Mesendoderm (in vitro differentiated cells): ENCODE results near the gene OSBPL6.

ENCODE experiments used
- DNase-seq: peaks from one replicate; pipeline ENCODE4 v3.0.0; 2013
- H2AK5ac ChIP-seq: 2 replicates; pipeline ENCODE4 v1.6.1; 2013; ENCODE audit warnings: low read length, inconsistent platforms
- H2BK120ac ChIP-seq: 2 replicates; pipeline ENCODE4 v1.6.1; 2013; ENCODE audit warnings: low read depth, mild to moderate bottlenecking, low read length, moderate library complexity, mixed read lengths
- H2BK15ac ChIP-seq: replicated peaks from 2 replicates; pipeline ENCODE4 v1.6.1; 2013; ENCODE audit warnings: low read depth, mild to moderate bottlenecking, moderate library complexity
- H2BK5ac ChIP-seq: 2 replicates; pipeline ENCODE4 v1.6.1; 2013; ENCODE audit warnings: low read length, inconsistent platforms
- H3K18ac ChIP-seq: 2 replicates; pipeline ENCODE4 v1.6.1; 2013; ENCODE audit warnings: mild to moderate bottlenecking, low read length, mixed read lengths
- H3K23ac ChIP-seq: one replicate; pipeline ENCODE4 v1.6.1; 2013; ENCODE audit warnings: low read length
- H3K27ac ChIP-seq: 2 replicates; pipeline ENCODE4 v1.5.1; 2013; ENCODE audit warnings: low read depth, mild to moderate bottlenecking, inconsistent platforms, low read length, moderate library complexity
- H3K27me3 ChIP-seq: 2 replicates; pipeline ENCODE4 v1.6.1; 2013; ENCODE audit warnings: low read length, control low read depth, mild to moderate bottlenecking, inconsistent platforms; ENCODE audit not compliant: insufficient read depth, poor library complexity
- H3K36me3 ChIP-seq: 2 replicates; pipeline ENCODE4 v1.6.1; 2013; ENCODE audit warnings: low read length, inconsistent platforms; ENCODE audit not compliant: control insufficient read depth, insufficient read depth
- H3K4ac ChIP-seq: one replicate; pipeline ENCODE4 v1.6.1; 2013; ENCODE audit warnings: low read depth, mild to moderate bottlenecking, low read length, moderate library complexity
- H3K4me1 ChIP-seq: 2 replicates; pipeline ENCODE4 v1.6.1; 2013; ENCODE audit warnings: low read depth, low read length, inconsistent platforms; ENCODE audit not compliant: control insufficient read depth
- H3K4me2 ChIP-seq: 2 replicates; pipeline ENCODE4 v1.6.1; 2013; ENCODE audit warnings: low read length
- H3K4me3 ChIP-seq: 2 replicates; pipeline ENCODE4 v1.5.1; 2013; ENCODE audit warnings: mild to moderate bottlenecking, low read length
- H3K56ac ChIP-seq: one replicate; pipeline ENCODE4 v1.6.1; 2013; ENCODE audit warnings: low read length
- H3K79me1 ChIP-seq: 2 replicates; pipeline ENCODE4 v1.6.1; 2013; ENCODE audit warnings: low read length, inconsistent platforms
- H3K79me2 ChIP-seq: 2 replicates; pipeline ENCODE4 v1.6.1; 2013; ENCODE audit warnings: mild to moderate bottlenecking, low read length; ENCODE audit not compliant: control insufficient read depth, insufficient read depth
- H3K9ac ChIP-seq: 2 replicates; pipeline ENCODE4 v1.6.1; 2013; ENCODE audit warnings: low read length, inconsistent platforms
- H4K5ac ChIP-seq: one replicate; pipeline ENCODE4 v1.6.1; 2013; ENCODE audit warnings: low read length
- H4K8ac ChIP-seq: one replicate; pipeline ENCODE4 v1.6.1; 2013; ENCODE audit warnings: low read depth, mild to moderate bottlenecking, control low read depth, low read length, moderate library complexity
- WGBS: extraction: QIAGEN DNeasy Blood & Tissue Kit; methylation state at CpG from one replicate; pipeline ENCODE4 v1.1.7; 2013; ENCODE audit warnings: low lambda C conversion rate, missing lambda C conversion rate; ENCODE audit not compliant: insufficient coverage; ENCODE audit errors: extremely low coverage; 5-methylcytosine and 5-hydroxymethylcytosine counted together

OSBPL6 gene

DNA sequence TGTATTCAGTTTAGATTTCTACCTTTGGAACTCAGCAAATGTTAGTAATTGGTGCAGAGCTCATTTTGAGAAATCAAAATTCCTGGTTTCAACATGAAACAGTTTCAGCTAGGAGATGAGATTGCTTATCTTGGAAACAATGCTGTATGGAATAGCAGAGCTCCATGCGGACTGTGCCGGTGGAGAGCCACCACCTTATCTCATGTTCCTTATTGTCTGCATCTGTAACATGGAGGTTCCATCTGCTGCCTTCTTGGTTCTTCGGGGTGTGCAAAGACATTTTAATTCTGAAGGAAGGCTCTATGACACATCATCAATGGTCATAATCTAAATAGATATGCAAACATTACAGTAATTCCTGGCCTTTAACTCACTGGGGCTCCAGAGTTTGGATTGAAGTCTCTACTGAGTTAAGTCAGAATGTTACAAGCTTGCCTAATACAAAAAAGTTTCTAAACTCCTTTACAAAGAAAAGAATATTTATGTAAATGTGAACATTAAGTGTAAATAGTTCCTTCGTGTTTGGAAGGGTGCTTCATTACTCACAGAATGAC, 191.4 kb downstream of the OSBPL6 start:
- H3K4me2 ChIP-seq: no peak overlapping the region
- H3K79me1 ChIP-seq: no peaks in the 10 kb centered on the region
- H3K27ac ChIP-seq: no peak overlapping the region
- H3K18ac ChIP-seq: no peak overlapping the region
- no peak overlapping the region for H4K5ac ChIP-seq
- H3K27me3 ChIP-seq: no peaks in the 10 kb centered on the region
- H3K4me1 ChIP-seq: peaks cover 17% of the 10 kb centered on the region
- no peak overlapping the region for H3K9ac ChIP-seq
- H3K4ac ChIP-seq: no peak overlapping the region
- H3K36me3 ChIP-seq: no peaks in the 10 kb centered on the region
- no peak overlapping the region for H2BK120ac ChIP-seq
- no peak overlapping the region for H3K4me3 ChIP-seq
- no peak overlapping the region for H2BK15ac ChIP-seq
- no CpG with 5 or more reads among the region's 4 CpGs for WGBS
- H3K23ac ChIP-seq: no peak overlapping the region
- no peak overlapping the region for H2AK5ac ChIP-seq
- H3K79me2 ChIP-seq: no peaks in the 10 kb centered on the region
- DNase-seq: peak; percentile 47
- H2BK5ac ChIP-seq: no peak overlapping the region
- no peak overlapping the region for H3K56ac ChIP-seq
- H4K8ac ChIP-seq: no peak overlapping the region

DNA sequence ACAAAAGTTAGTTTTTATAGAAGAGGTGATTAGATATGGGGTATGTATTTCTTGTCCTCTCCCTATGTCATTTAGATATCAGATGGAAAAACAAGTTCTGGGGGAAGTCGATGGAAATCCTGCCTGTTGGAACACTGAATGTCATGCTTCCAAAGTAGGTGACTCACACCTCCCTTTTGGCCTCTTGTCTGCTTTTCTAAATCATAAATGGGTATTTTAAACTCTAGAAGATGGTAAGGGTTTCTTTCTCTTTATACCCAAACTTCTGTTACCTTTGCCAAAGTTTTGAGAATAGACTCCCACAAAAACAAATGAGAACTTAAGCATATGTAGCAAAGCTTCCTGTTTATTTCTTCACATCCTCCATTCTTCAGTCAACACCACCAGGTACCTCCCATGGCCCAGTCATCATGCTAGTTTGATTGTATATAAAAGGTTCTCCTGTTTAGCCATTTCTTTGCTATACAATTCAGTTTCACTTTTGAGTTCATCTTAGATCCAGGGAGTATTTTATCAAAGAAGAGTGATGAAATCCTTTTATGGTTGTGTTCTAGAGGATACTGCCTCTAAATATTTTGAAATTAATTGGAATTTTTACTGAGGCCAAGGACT, 192.8 kb downstream of the OSBPL6 start:
- H3K56ac ChIP-seq: no peak overlapping the region
- peaks cover 17% of the 10 kb centered on the region for H3K4me1 ChIP-seq
- no peak overlapping the region for H3K18ac ChIP-seq
- no peak overlapping the region for H2AK5ac ChIP-seq
- H3K79me2 ChIP-seq: no peaks in the 10 kb centered on the region
- H2BK15ac ChIP-seq: no peak overlapping the region
- no peaks in the 10 kb centered on the region for H3K79me1 ChIP-seq
- no peak for DNase-seq
- H4K5ac ChIP-seq: no peak overlapping the region
- no peak overlapping the region for H3K27ac ChIP-seq
- H3K27me3 ChIP-seq: no peaks in the 10 kb centered on the region
- H4K8ac ChIP-seq: no peak overlapping the region
- H3K23ac ChIP-seq: no peak overlapping the region
- H3K4me3 ChIP-seq: no peak overlapping the region
- no peak overlapping the region for H2BK5ac ChIP-seq
- no peak overlapping the region for H2BK120ac ChIP-seq
- WGBS: no CpG with 5 or more reads among the region's 1 CpG
- H3K9ac ChIP-seq: no peak overlapping the region
- H3K4ac ChIP-seq: no peak overlapping the region
- no peak overlapping the region for H3K4me2 ChIP-seq
- H3K36me3 ChIP-seq: no peaks in the 10 kb centered on the region

DNA sequence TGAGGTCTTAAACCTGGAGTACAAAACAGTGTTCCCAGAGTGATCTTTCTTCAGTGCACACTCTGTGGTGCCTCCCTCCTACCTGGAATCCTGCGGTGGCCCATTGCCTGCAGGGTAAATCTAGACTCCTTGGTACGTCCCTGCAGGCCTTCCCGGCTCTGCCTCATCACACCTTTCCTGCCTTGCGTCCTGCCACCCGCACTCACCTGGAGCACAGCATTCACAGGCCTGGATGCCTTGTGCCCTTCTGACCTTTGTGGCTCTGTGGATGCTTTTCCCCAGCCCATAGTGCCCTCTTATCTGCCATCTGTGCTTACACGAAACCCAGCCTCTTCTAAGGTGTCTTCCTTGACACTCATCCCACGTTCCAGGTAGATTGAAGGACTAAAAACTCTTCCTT, 194.0 kb downstream of the OSBPL6 start:
- Histone ChIP-seq H3K23ac (no peak overlapping the region), H4K5ac (no peak overlapping the region), H2AK5ac (no peak overlapping the region), H3K27me3 (no peaks in the 10 kb centered on the region), H3K79me1 (no peaks in the 10 kb centered on the region), H3K79me2 (no peaks in the 10 kb centered on the region), H2BK120ac (no peak overlapping the region), H3K4ac (no peak overlapping the region), H3K4me1 (peaks cover 17% of the 10 kb centered on the region), H3K9ac (no peak overlapping the region), H3K56ac (no peak overlapping the region), H3K36me3 (no peaks in the 10 kb centered on the region), H3K18ac (no peak overlapping the region), H2BK5ac (no peak overlapping the region), H2BK15ac (no peak overlapping the region), H3K4me3 (no peak overlapping the region), H4K8ac (no peak overlapping the region), H3K27ac (no peak overlapping the region), H3K4me2 (no peak overlapping the region)
- no peak for DNase-seq
- no CpG with 5 or more reads among the region's 7 CpGs for WGBS

DNA sequence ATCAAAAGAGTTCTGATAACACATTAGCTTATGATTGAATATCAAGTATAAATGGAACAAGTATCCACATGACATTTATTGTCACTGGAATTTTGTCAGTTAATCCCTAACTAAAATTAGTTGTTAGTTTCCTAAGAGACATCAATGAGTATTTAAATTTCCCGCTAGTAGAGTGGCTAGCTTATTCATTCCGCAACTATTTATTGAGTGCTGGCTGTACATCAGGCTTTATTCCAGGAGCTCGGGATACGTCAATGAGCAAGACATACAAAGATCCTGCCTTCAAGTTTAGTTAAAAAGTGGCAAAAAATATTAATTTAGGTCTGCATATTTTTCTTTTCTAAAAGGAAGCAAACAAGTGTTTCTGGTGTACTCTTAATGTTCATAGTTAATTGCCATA, 197.4 kb downstream of the OSBPL6 start:
- Histone ChIP-seq H3K27ac (no peak overlapping the region), H3K27me3 (no peaks in the 10 kb centered on the region), H3K36me3 (no peaks in the 10 kb centered on the region), H3K56ac (no peak overlapping the region), H3K23ac (no peak overlapping the region), H2AK5ac (no peak overlapping the region), H3K18ac (no peak overlapping the region), H4K8ac (no peak overlapping the region), H4K5ac (no peak overlapping the region), H3K79me1 (no peaks in the 10 kb centered on the region), H3K4me1 (peaks cover 2% of the 10 kb centered on the region), H3K9ac (no peak overlapping the region), H3K4me3 (no peak overlapping the region), H2BK15ac (no peak overlapping the region), H2BK120ac (no peak overlapping the region), H3K4ac (no peak overlapping the region), H3K4me2 (no peak overlapping the region), H2BK5ac (no peak overlapping the region), H3K79me2 (no peaks in the 10 kb centered on the region)
- WGBS: no CpG with 5 or more reads among the region's 4 CpGs
- DNase-seq: no peak

DNA sequence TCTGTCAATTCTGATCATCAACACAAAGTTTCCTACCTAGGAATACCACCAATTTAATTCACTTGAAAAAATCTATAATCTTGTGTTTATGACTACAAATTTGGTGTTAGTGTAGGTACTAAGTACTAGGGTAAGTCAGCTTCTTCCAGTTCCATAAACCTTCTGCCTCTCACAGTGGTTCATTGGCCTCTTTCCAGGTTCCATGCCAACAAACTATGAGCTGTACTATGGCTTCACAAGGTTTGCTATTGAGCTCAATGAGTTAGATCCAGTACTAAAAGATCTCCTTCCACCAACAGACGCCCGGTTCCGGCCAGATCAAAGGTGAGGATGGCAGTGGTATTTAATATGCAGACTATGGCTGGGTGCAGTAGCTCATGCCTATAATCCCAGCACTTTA, 197.9 kb downstream of the OSBPL6 start:
- H3K79me1 ChIP-seq: no peaks in the 10 kb centered on the region
- peaks cover 2% of the 10 kb centered on the region for H3K4me1 ChIP-seq
- no peak overlapping the region for H3K4me2 ChIP-seq
- no peak overlapping the region for H4K8ac ChIP-seq
- H2AK5ac ChIP-seq: no peak overlapping the region
- H3K56ac ChIP-seq: no peak overlapping the region
- H2BK120ac ChIP-seq: no peak overlapping the region
- H3K36me3 ChIP-seq: no peaks in the 10 kb centered on the region
- no peak overlapping the region for H2BK15ac ChIP-seq
- H3K27ac ChIP-seq: no peak overlapping the region
- H3K27me3 ChIP-seq: no peaks in the 10 kb centered on the region
- H2BK5ac ChIP-seq: no peak overlapping the region
- no peak overlapping the region for H3K18ac ChIP-seq
- H3K23ac ChIP-seq: no peak overlapping the region
- no peak overlapping the region for H3K9ac ChIP-seq
- H4K5ac ChIP-seq: no peak overlapping the region
- no peak overlapping the region for H3K4ac ChIP-seq
- no CpG with 5 or more reads among the region's 3 CpGs for WGBS
- no peak for DNase-seq
- H3K4me3 ChIP-seq: no peak overlapping the region
- no peaks in the 10 kb centered on the region for H3K79me2 ChIP-seq

DNA sequence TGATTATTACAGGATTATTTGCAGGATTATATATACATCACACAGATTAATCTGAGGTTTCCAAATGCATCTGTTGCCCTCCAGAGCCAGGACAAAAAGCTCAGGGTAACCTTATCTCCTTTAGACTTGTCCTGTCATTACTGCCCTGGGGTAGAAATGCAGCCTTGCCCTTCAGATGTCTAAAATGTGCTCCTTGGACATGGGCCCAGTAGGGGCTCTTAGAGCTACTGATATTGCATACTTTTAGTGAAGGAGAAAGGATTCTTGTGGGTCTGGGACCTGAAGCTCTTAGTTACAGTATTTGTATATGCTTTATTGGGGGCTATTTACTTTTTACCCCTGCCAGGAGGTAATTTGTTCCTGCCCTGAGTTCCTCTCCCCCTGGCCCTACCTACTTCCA, 200.5 kb downstream of the OSBPL6 start:
- no peaks in the 10 kb centered on the region for H3K4me1 ChIP-seq
- no peak overlapping the region for H3K4me3 ChIP-seq
- no peaks in the 10 kb centered on the region for H3K36me3 ChIP-seq
- DNase-seq: no peak
- H3K9ac ChIP-seq: no peak overlapping the region
- no peak overlapping the region for H3K4ac ChIP-seq
- no peak overlapping the region for H3K27ac ChIP-seq
- no peak overlapping the region for H3K23ac ChIP-seq
- H3K4me2 ChIP-seq: no peak overlapping the region
- no peaks in the 10 kb centered on the region for H3K27me3 ChIP-seq
- H2BK15ac ChIP-seq: no peak overlapping the region
- no peak overlapping the region for H4K8ac ChIP-seq
- no peak overlapping the region for H2BK5ac ChIP-seq
- no peak overlapping the region for H4K5ac ChIP-seq
- no peaks in the 10 kb centered on the region for H3K79me2 ChIP-seq
- H3K79me1 ChIP-seq: no peaks in the 10 kb centered on the region
- no peak overlapping the region for H3K56ac ChIP-seq
- no peak overlapping the region for H2AK5ac ChIP-seq
- H3K18ac ChIP-seq: no peak overlapping the region
- no peak overlapping the region for H2BK120ac ChIP-seq
